ENCODE measurements around the gene OMP. TPM values are rescaled to one million over a fixed set of nuclear protein-coding genes. Genes with fewer than 3 reads are reported as not detected.
A peak's percentile ranks its signal among the peaks of the same experiment; 100 is the strongest.

Gene OMP
- total RNA-seq, 1 donor from 2014 or later: 1.3 TPM

GRCh38 chr11:77075425-77075905 is 27.2 kb upstream of the OMP start:
- no peak for FAIRE-seq
- Histone ChIP-seq H3K27me3 (ENCODE audit: insufficient read depth, low read length) (no peaks in the 10 kb centered on the region), H3K9ac (ENCODE audit: low read length) (no peak overlapping the region)

GRCh38 chr11:77079666-77080065 is 23.0 kb upstream of the OMP start:
- TF ChIP-seq CTCF (IDR thresholded peaks at IDR 0.05; ENCODE audit: insufficient read depth, low read depth, low read length) (no peak), EZH2 (IDR thresholded peaks at IDR 0.05; ENCODE audit: insufficient read depth, low read length) (no peak)
- H3K4me3 ChIP-seq (ENCODE audit: insufficient read depth, low read depth, low read length): no peak overlapping the region
- no peak overlapping the region for H3K9ac ChIP-seq (ENCODE audit: low read length)
- no peaks in the 10 kb centered on the region for H3K27me3 Mint-ChIP-seq (ENCODE audit: low read depth, unreplicated experiment)
- no peaks in the 10 kb centered on the region for H3K27me3 ChIP-seq (ENCODE audit: insufficient read depth, low read length)
- peaks cover 8% of the 10 kb centered on the region for H3K79me2 ChIP-seq (ENCODE audit: insufficient read depth, low read length)
- peaks cover 13% of the 10 kb centered on the region for H3K4me1 ChIP-seq (ENCODE audit: insufficient read depth, low read length)
- no peak overlapping the region for H2AFZ ChIP-seq (ENCODE audit: low read depth, low read length)
- peaks cover 2% of the 10 kb centered on the region for H3K36me3 Mint-ChIP-seq (ENCODE audit: low read depth, unreplicated experiment)
- no peak overlapping the region for H3K4me2 ChIP-seq (ENCODE audit: low read length)
- H3K27ac ChIP-seq (ENCODE audit: low read depth, low read length): no peak overlapping the region
- H3K4me3 Mint-ChIP-seq (ENCODE audit: unreplicated experiment): no peak overlapping the region
- no peak overlapping the region for H3K27ac Mint-ChIP-seq (ENCODE audit: unreplicated experiment)
- no peaks in the 10 kb centered on the region for H3K9me3 Mint-ChIP-seq (ENCODE audit: unreplicated experiment)
- H3K4me1 Mint-ChIP-seq (ENCODE audit: low read depth, unreplicated experiment): no peaks in the 10 kb centered on the region
- H3K9me3 ChIP-seq (ENCODE audit: insufficient read depth, low read depth, low read length): no peaks in the 10 kb centered on the region
- H4K20me1 ChIP-seq (ENCODE audit: insufficient read depth, low read length): peaks cover 18% of the 10 kb centered on the region
- FAIRE-seq (no peak), DNase-seq (ENCODE audit: low read depth) (no peak)
- no peaks in the 10 kb centered on the region for H3K36me3 ChIP-seq (ENCODE audit: insufficient read depth, low read length)

More at GRCh38 chr11:77075425-77075905, 27.2 kb upstream of the OMP start:
- Histone ChIP-seq H3K36me3 (ENCODE audit: insufficient read depth, low read length) (no peaks in the 10 kb centered on the region), H3K4me2 (ENCODE audit: low read length) (no peak overlapping the region), H3K9me3 (ENCODE audit: insufficient read depth, low read depth, low read length) (no peaks in the 10 kb centered on the region), H4K20me1 (ENCODE audit: insufficient read depth, low read length) (peaks cover 33% of the 10 kb centered on the region), H3K79me2 (ENCODE audit: insufficient read depth, low read length) (peaks cover 22% of the 10 kb centered on the region), H3K27ac (ENCODE audit: low read depth, low read length) (no peak overlapping the region), H2AFZ (ENCODE audit: low read depth, low read length) (no peak overlapping the region), H3K4me3 (ENCODE audit: insufficient read depth, low read depth, low read length) (no peak overlapping the region), H3K4me1 (ENCODE audit: insufficient read depth, low read length) (peaks cover 31% of the 10 kb centered on the region)
- H3K27me3 Mint-ChIP-seq (ENCODE audit: low read depth, unreplicated experiment): no peaks in the 10 kb centered on the region
- peaks cover 2% of the 10 kb centered on the region for H3K36me3 Mint-ChIP-seq (ENCODE audit: low read depth, unreplicated experiment)
- TF ChIP-seq EZH2 (IDR thresholded peaks at IDR 0.05; ENCODE audit: insufficient read depth, low read length): no peak
- no peak for TF ChIP-seq CTCF (IDR thresholded peaks at IDR 0.05; ENCODE audit: insufficient read depth, low read depth, low read length)
- no peak for DNase-seq (ENCODE audit: low read depth)
- H3K27ac Mint-ChIP-seq (ENCODE audit: unreplicated experiment): no peak overlapping the region
- no peak overlapping the region for H3K4me3 Mint-ChIP-seq (ENCODE audit: unreplicated experiment)
- peaks cover 20% of the 10 kb centered on the region for H3K4me1 Mint-ChIP-seq (ENCODE audit: low read depth, unreplicated experiment)
- no peaks in the 10 kb centered on the region for H3K9me3 Mint-ChIP-seq (ENCODE audit: unreplicated experiment)

GRCh38 chr11:77080643-77081210 is 21.9 kb upstream of the OMP start:
- H3K27ac Mint-ChIP-seq (ENCODE audit: unreplicated experiment): no peak overlapping the region
- H4K20me1 ChIP-seq (ENCODE audit: insufficient read depth, low read length): peaks cover 13% of the 10 kb centered on the region
- H3K36me3 ChIP-seq (ENCODE audit: insufficient read depth, low read length): no peaks in the 10 kb centered on the region
- H3K27ac ChIP-seq (ENCODE audit: low read depth, low read length): no peak overlapping the region
- no peak overlapping the region for H3K9ac ChIP-seq (ENCODE audit: low read length)
- H3K27me3 Mint-ChIP-seq (ENCODE audit: low read depth, unreplicated experiment): no peaks in the 10 kb centered on the region
- H3K4me2 ChIP-seq (ENCODE audit: low read length): peak overlapping the region; percentile 42
- H3K9me3 ChIP-seq (ENCODE audit: insufficient read depth, low read depth, low read length): no peaks in the 10 kb centered on the region
- FAIRE-seq (no peak), DNase-seq (ENCODE audit: low read depth) (peak; percentile 22)
- H3K79me2 ChIP-seq (ENCODE audit: insufficient read depth, low read length): peaks cover 4% of the 10 kb centered on the region
- H3K9me3 Mint-ChIP-seq (ENCODE audit: unreplicated experiment): no peaks in the 10 kb centered on the region
- H3K4me3 ChIP-seq (ENCODE audit: insufficient read depth, low read depth, low read length): no peak overlapping the region
- no peak for TF ChIP-seq CTCF (IDR thresholded peaks at IDR 0.05; ENCODE audit: insufficient read depth, low read depth, low read length)
- no peak for TF ChIP-seq EZH2 (IDR thresholded peaks at IDR 0.05; ENCODE audit: insufficient read depth, low read length)
- H3K36me3 Mint-ChIP-seq (ENCODE audit: low read depth, unreplicated experiment): peaks cover 2% of the 10 kb centered on the region
- peaks cover 13% of the 10 kb centered on the region for H3K4me1 ChIP-seq (ENCODE audit: insufficient read depth, low read length)
- H3K27me3 ChIP-seq (ENCODE audit: insufficient read depth, low read length): no peaks in the 10 kb centered on the region
- H2AFZ ChIP-seq (ENCODE audit: low read depth, low read length): no peak overlapping the region
- H3K4me1 Mint-ChIP-seq (ENCODE audit: low read depth, unreplicated experiment): no peaks in the 10 kb centered on the region
- H3K4me3 Mint-ChIP-seq (ENCODE audit: unreplicated experiment): no peak overlapping the region

Measured in astrocyte (in vitro differentiated cells and primary cell).